Measurements from ENCODE around the gene ECE2.

Gene ECE2

DNA sequence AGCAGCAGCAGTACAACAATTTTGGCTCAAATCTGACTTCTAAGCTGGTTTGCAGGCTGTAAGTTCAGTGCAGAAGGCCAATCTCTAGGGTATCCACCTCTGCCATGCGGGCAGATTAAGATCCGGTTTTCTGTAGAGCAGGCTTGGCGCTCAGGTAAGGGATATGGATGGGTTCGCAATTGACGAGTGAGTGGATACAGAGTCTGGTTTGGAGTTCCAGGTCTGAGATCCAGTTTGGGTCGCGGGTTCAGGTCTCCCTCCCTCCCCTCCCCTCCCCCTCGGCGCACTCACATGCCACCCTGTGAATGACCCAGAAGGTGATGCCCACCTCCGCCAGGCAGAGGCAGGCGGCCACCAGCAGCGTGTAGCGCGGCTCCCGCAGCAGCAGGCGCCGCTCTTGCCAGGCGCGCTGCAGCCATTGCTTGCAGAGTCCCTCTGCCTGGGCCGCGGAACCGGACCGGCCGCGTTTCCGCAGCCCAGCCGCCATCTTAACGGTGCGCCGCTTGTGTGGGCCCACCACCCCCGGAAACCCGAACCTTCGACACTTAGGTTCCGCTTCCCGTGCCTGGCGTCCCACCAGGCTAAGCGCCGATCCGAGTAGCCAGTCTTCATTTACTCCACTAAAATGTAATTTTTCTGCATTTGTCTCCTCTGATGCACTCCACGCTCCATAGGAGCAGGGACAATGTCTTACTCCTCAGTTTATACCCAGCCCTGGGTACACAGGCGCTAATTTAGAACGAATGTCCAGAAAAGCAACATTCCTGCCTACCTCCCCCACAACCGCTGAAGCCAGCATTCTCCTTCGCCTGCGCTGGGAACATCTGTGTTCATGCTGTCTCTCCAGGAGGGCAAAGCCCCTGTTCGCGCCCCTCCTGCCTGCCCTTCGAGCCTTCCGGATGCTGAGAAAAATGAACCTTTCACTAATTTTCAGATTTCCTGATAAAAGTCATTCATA lies 27.1 kb upstream of the ECE2 start, which contains the start of gene ALG3 (continued):
- TF ChIP-seq ZNF843 (tag by site-specific recombination; IDR thresholded peaks at IDR 0.05) (no peak), SCRT1 (tag by site-specific recombination; IDR thresholded peaks at IDR 0.05; ENCODE audit: borderline replicate concordance) (no peak), ZNF335 (tag by site-specific recombination; conservative IDR thresholded peaks at IDR 0.05) (peak; percentile 75), ZNF146 (tag by site-specific recombination; IDR thresholded peaks at IDR 0.05) (no peak), ZNF302 (tag by site-specific recombination; IDR thresholded peaks at IDR 0.05; ENCODE audit: low read depth) (no peak), ZNF292 (tag by site-specific recombination; IDR thresholded peaks at IDR 0.05; ENCODE audit: borderline replicate concordance, low read depth) (no peak), ZNF169 (tag by site-specific recombination; IDR thresholded peaks at IDR 0.05) (no peak), ZNF211 (tag by site-specific recombination; IDR thresholded peaks at IDR 0.05; ENCODE audit: low read depth) (no peak), ZNF37A (tag by site-specific recombination; IDR thresholded peaks at IDR 0.05) (no peak), ZNF596 (tag by site-specific recombination; IDR thresholded peaks at IDR 0.05) (no peak), ZNF114 (tag by site-specific recombination; IDR thresholded peaks at IDR 0.05) (no peak), ZNF555 (tag by site-specific recombination; conservative IDR thresholded peaks at IDR 0.05) (no peak), ZBTB44 (tag by site-specific recombination; IDR thresholded peaks at IDR 0.05) (no peak), ZNF571 (tag by site-specific recombination; IDR thresholded peaks at IDR 0.05) (no peak), ATF2 (tag by site-specific recombination; IDR thresholded peaks at IDR 0.05; ENCODE audit: low read depth) (no peak), HOXA7 (CRISPR knock-in tag; IDR thresholded peaks at IDR 0.05; ENCODE audit: borderline replicate concordance) (no peak), ZNF501 (tag by site-specific recombination; IDR thresholded peaks at IDR 0.05) (peak; percentile 89), BCL11B (tag by site-specific recombination; IDR thresholded peaks at IDR 0.05; ENCODE audit: low read depth) (peak; percentile 33; the same call in 1 of the 2 replicates), ZNF548 (tag by site-specific recombination; IDR thresholded peaks at IDR 0.05) (no peak)
- TF ChIP-seq, protein P1, sequence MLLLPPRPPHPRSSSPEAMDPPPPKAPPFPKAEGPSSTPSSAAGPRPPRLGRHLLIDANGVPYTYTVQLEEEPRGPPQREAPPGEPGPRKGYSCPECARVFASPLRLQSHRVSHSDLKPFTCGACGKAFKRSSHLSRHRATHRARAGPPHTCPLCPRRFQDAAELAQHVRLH (tag by site-specific recombination; IDR thresholded peaks at IDR 0.05) = 0 out of 2 replicates have a peak, but pooled peaks have one; percentile 64
- TF ChIP-seq, protein P2, sequence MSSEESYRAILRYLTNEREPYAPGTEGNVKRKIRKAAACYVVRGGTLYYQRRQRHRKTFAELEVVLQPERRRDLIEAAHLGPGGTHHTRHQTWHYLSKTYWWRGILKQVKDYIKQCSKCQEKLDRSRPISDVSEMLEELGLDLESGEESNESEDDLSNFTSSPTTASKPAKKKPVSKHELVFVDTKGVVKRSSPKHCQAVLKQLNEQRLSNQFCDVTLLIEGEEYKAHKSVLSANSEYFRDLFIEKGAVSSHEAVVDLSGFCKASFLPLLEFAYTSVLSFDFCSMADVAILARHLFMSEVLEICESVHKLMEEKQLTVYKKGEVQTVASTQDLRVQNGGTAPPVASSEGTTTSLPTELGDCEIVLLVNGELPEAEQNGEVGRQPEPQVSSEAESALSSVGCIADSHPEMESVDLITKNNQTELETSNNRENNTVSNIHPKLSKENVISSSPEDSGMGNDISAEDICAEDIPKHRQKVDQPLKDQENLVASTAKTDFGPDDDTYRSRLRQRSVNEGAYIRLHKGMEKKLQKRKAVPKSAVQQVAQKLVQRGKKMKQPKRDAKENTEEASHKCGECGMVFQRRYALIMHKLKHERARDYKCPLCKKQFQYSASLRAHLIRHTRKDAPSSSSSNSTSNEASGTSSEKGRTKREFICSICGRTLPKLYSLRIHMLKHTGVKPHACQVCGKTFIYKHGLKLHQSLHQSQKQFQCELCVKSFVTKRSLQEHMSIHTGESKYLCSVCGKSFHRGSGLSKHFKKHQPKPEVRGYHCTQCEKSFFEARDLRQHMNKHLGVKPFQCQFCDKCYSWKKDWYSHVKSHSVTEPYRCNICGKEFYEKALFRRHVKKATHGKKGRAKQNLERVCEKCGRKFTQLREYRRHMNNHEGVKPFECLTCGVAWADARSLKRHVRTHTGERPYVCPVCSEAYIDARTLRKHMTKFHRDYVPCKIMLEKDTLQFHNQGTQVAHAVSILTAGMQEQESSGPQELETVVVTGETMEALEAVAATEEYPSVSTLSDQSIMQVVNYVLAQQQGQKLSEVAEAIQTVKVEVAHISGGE (tag by site-specific recombination; conservative IDR thresholded peaks at IDR 0.05; ENCODE audit: low read depth) = peak; percentile 99
- TF ChIP-seq, protein P3, sequence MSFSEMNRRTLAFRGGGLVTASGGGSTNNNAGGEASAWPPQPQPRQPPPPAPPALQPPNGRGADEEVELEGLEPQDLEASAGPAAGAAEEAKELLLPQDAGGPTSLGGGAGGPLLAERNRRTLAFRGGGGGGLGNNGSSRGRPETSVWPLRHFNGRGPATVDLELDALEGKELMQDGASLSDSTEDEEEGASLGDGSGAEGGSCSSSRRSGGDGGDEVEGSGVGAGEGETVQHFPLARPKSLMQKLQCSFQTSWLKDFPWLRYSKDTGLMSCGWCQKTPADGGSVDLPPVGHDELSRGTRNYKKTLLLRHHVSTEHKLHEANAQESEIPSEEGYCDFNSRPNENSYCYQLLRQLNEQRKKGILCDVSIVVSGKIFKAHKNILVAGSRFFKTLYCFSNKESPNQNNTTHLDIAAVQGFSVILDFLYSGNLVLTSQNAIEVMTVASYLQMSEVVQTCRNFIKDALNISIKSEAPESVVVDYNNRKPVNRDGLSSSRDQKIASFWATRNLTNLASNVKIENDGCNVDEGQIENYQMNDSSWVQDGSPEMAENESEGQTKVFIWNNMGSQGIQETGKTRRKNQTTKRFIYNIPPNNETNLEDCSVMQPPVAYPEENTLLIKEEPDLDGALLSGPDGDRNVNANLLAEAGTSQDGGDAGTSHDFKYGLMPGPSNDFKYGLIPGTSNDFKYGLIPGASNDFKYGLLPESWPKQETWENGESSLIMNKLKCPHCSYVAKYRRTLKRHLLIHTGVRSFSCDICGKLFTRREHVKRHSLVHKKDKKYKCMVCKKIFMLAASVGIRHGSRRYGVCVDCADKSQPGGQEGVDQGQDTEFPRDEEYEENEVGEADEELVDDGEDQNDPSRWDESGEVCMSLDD (tag by site-specific recombination; IDR thresholded peaks at IDR 0.05) = no peak
- TF ChIP-seq, protein P4, sequence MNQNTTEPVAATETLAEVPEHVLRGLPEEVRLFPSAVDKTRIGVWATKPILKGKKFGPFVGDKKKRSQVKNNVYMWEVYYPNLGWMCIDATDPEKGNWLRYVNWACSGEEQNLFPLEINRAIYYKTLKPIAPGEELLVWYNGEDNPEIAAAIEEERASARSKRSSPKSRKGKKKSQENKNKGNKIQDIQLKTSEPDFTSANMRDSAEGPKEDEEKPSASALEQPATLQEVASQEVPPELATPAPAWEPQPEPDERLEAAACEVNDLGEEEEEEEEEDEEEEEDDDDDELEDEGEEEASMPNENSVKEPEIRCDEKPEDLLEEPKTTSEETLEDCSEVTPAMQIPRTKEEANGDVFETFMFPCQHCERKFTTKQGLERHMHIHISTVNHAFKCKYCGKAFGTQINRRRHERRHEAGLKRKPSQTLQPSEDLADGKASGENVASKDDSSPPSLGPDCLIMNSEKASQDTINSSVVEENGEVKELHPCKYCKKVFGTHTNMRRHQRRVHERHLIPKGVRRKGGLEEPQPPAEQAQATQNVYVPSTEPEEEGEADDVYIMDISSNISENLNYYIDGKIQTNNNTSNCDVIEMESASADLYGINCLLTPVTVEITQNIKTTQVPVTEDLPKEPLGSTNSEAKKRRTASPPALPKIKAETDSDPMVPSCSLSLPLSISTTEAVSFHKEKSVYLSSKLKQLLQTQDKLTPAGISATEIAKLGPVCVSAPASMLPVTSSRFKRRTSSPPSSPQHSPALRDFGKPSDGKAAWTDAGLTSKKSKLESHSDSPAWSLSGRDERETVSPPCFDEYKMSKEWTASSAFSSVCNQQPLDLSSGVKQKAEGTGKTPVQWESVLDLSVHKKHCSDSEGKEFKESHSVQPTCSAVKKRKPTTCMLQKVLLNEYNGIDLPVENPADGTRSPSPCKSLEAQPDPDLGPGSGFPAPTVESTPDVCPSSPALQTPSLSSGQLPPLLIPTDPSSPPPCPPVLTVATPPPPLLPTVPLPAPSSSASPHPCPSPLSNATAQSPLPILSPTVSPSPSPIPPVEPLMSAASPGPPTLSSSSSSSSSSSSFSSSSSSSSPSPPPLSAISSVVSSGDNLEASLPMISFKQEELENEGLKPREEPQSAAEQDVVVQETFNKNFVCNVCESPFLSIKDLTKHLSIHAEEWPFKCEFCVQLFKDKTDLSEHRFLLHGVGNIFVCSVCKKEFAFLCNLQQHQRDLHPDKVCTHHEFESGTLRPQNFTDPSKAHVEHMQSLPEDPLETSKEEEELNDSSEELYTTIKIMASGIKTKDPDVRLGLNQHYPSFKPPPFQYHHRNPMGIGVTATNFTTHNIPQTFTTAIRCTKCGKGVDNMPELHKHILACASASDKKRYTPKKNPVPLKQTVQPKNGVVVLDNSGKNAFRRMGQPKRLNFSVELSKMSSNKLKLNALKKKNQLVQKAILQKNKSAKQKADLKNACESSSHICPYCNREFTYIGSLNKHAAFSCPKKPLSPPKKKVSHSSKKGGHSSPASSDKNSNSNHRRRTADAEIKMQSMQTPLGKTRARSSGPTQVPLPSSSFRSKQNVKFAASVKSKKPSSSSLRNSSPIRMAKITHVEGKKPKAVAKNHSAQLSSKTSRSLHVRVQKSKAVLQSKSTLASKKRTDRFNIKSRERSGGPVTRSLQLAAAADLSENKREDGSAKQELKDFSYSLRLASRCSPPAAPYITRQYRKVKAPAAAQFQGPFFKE (tag by site-specific recombination; IDR thresholded peaks at IDR 0.05; ENCODE audit: borderline replicate concordance) = no peak

Measured in HEK293 (cell line).